GM23338 (cell line): ENCODE results near the gene TMEM271. TPM values are rescaled to one million over a fixed set of nuclear protein-coding genes. Genes with fewer than 3 reads are reported as not detected.
A peak's percentile ranks its signal among the peaks of the same experiment; 100 is the strongest.

Experiments used
- ATAC-seq: fragments of 200-7000 bp; cut with Tn5 transposase; 3 replicates; pipeline ENCODE4 v1.9.1; 2020
- DNase-seq: peaks from one replicate; pipeline ENCODE4 v3.0.0-alpha.2; 2015; ENCODE audit warnings: low spot score
- H2AFZ ChIP-seq: fragments of 200-600 bp; sonication (generic); 2 replicates; pipeline ENCODE4 v1.8.0; 2016; ENCODE audit warnings: antibody characterized with exemption, mild to moderate bottlenecking, moderate library complexity
- H3F3A ChIP-seq: fragments of 200-600 bp; sonication (generic); replicated peaks from 2 replicates; pipeline ENCODE4 v1.8.0; 2017; ENCODE audit warnings: antibody characterized with exemption, mixed run types, low read depth
- H3K27ac ChIP-seq: fragments of 200-600 bp; sonication (generic); 2 replicates; pipeline ENCODE4 v1.6.1; 2016; ENCODE audit warnings: low read depth
- H3K27me3 ChIP-seq: fragments of 200-600 bp; sonication (generic); 2 replicates; pipeline ENCODE4 v1.8.0; 2016; ENCODE audit warnings: mild to moderate bottlenecking, mixed run types, moderate library complexity; ENCODE audit not compliant: insufficient read depth
- H3K36me3 ChIP-seq: fragments of 200-600 bp; sonication (generic); 2 replicates; pipeline ENCODE4 v1.8.0; 2016; ENCODE audit warnings: mild to moderate bottlenecking; ENCODE audit not compliant: insufficient read depth
- H3K4me1 ChIP-seq: fragments of 200-600 bp; sonication (generic); 2 replicates; pipeline ENCODE4 v1.8.0; 2016; ENCODE audit warnings: mild to moderate bottlenecking, moderate library complexity; ENCODE audit not compliant: insufficient read depth
- H3K4me2 ChIP-seq: fragments of 200-600 bp; sonication (generic); 2 replicates; pipeline ENCODE4 v1.7.1; 2017; ENCODE audit warnings: mixed run types
- H3K4me3 ChIP-seq: fragments of 200-600 bp; sonication (generic); 2 replicates; pipeline ENCODE4 v1.6.1; 2016; ENCODE audit warnings: mixed run types
- H3K79me2 ChIP-seq: fragments of 200-600 bp; sonication (generic); replicated peaks from 2 replicates; pipeline ENCODE4 v1.8.0; 2017; ENCODE audit warnings: mild to moderate bottlenecking; ENCODE audit not compliant: insufficient read depth
- H3K9me2 ChIP-seq: fragments of 200-600 bp; sonication (generic); 2 replicates; pipeline ENCODE4 v1.8.0; 2017; ENCODE audit not compliant: insufficient read depth
- H4K20me1 ChIP-seq: fragments of 200-600 bp; sonication (generic); replicated peaks from 2 replicates; pipeline ENCODE4 v1.8.0; 2017; ENCODE audit warnings: mild to moderate bottlenecking; ENCODE audit not compliant: insufficient read depth
- H3K27ac Mint-ChIP-seq: 2 replicates; pipeline ENCODE4 v1.8.0; 2020; ENCODE audit warnings: inconsistent platforms, mild to moderate bottlenecking, moderate library complexity, mixed read lengths
- H3K27me3 Mint-ChIP-seq: 3 replicates; pipeline ENCODE4 v1.8.0; 2022; ENCODE audit warnings: low read depth, mild to moderate bottlenecking, moderate library complexity, mixed read lengths, inconsistent platforms; ENCODE audit not compliant: insufficient read depth, poor library complexity
- H3K36me3 Mint-ChIP-seq: 3 replicates; pipeline ENCODE4 v1.8.0; 2021; ENCODE audit warnings: low read depth, mild to moderate bottlenecking, inconsistent platforms, moderate library complexity, mixed read lengths
- H3K4me1 Mint-ChIP-seq: 3 replicates; pipeline ENCODE4 v1.8.0; 2020; ENCODE audit warnings: mild to moderate bottlenecking, inconsistent platforms, mixed read lengths
- H3K4me3 Mint-ChIP-seq: 3 replicates; pipeline ENCODE4 v1.8.0; 2021; ENCODE audit warnings: moderate library complexity, mild to moderate bottlenecking, inconsistent platforms, mixed read lengths
- H3K9me3 Mint-ChIP-seq: 3 replicates; pipeline ENCODE4 v1.8.0; 2020; ENCODE audit warnings: moderate library complexity, mild to moderate bottlenecking, inconsistent platforms, mixed read lengths
- ETS1 ChIP-seq: IDR thresholded peaks from 2 replicates; pipeline ENCODE4 v1.6.1; 2016; ENCODE audit warnings: antibody characterized with exemption
- EZH2 ChIP-seq: fragments of 200-600 bp; sonication (generic); IDR thresholded peaks from one replicate; pipeline ENCODE4 v1.8.0; 2017; ENCODE audit warnings: antibody characterized with exemption, mild to moderate bottlenecking, low read depth; ENCODE audit not compliant: unreplicated experiment
- EZH2phosphoT487 ChIP-seq: fragments of 200-600 bp; sonication (generic); IDR thresholded peaks from one replicate; pipeline ENCODE4 v1.8.1; 2018; ENCODE audit warnings: antibody characterized with exemption; ENCODE audit not compliant: unreplicated experiment
- JUNB ChIP-seq: IDR thresholded peaks from one replicate; pipeline ENCODE4 v1.6.1; 2016; ENCODE audit warnings: antibody characterized with exemption; ENCODE audit not compliant: unreplicated experiment
- STAT1 ChIP-seq: IDR thresholded peaks from one replicate; pipeline ENCODE4 v1.6.1; 2016; ENCODE audit warnings: antibody characterized with exemption; ENCODE audit not compliant: unreplicated experiment
- ZNF114 ChIP-seq: fragments of 250-450 bp; sonication (Bioruptor Pico); IDR thresholded peaks from 2 replicates; pipeline ENCODE4 v1.5.0; 2020; ENCODE audit warnings: mild to moderate bottlenecking, moderate library complexity
- ZNF462 ChIP-seq: fragments of 250-450 bp; sonication (Bioruptor Pico); IDR thresholded peaks from 2 replicates; pipeline ENCODE4 v1.5.0; 2020; ENCODE audit warnings: mild to moderate bottlenecking, moderate library complexity
- polyA plus RNA-seq: library from polyadenylated mRNA; unstranded; fragments of >200 nt; fragmentation: Nextera tagmentation; extraction: Ambion mirVana; gene quantifications from 2 replicates; pipeline ENCODE4 v1.2.1, GENCODE V29; 2016
- total RNA-seq: library from RNA; depleted of rRNA; stranded (reverse); fragments of >200 nt; shearing (Covaris generic); gene quantifications from 2 replicates; pipeline ENCODE4 v1.2.3, GENCODE V29; 2014

Gene TMEM271
- total and polyA plus RNA-seq, 2 experiments from 2014 or later = 0.11 TPM; not detected in 1

- peak; percentile 37; the same call in 1 of the 2 replicates for TF ChIP-seq ZNF462 (CRISPR knock-in tag)
- TF ChIP-seq ETS1 = no peak
- TF ChIP-seq STAT1 = no peak
- no peak for TF ChIP-seq JUNB
These were observed 584 bp downstream of the TMEM271 start (continued) for GRCh38 chr4:575281-576141.

GRCh38 chr4:574346-575161 lies 1.5 kb downstream of the TMEM271 start:
- H3K4me3 Mint-ChIP-seq = peak overlapping the region; percentile 64
- H3K27me3 ChIP-seq = peaks cover 83% of the 10 kb centered on the region

More at GRCh38 chr4:574346-575161, 1.5 kb downstream of the TMEM271 start:
- TF ChIP-seq ZNF114 (CRISPR knock-in tag) (no peak), EZH2phosphoT487 (no peak), EZH2 (peak; percentile 72)
- no peak overlapping the region for H3K27ac Mint-ChIP-seq
- H3K27me3 Mint-ChIP-seq = peaks cover 70% of the 10 kb centered on the region
- H3K4me1 Mint-ChIP-seq = peaks cover 19% of the 10 kb centered on the region
- Histone ChIP-seq H3K27ac (no peak overlapping the region), H3F3A (peaks cover 11% of the 10 kb centered on the region), H2AFZ (no peak overlapping the region), H3K4me2 (peak overlapping the region; percentile 73), H3K79me2 (no peaks in the 10 kb centered on the region), H4K20me1 (peaks cover 5% of the 10 kb centered on the region; the same call in 1 of the 2 replicates), H3K4me3 (peak overlapping the region; percentile 48), H3K9me2 (no peaks in the 10 kb centered on the region), H3K4me1 (peaks cover 25% of the 10 kb centered on the region), H3K36me3 (no peaks in the 10 kb centered on the region)
- H3K9me3 Mint-ChIP-seq = peaks cover 6% of the 10 kb centered on the region; the same call in 2 of the 3 replicates
- peak; percentile 17 for DNase-seq
- no peak for ATAC-seq
- peaks cover 2% of the 10 kb centered on the region; the same call in 2 of the 3 replicates for H3K36me3 Mint-ChIP-seq
